T-cell (primary cell): ENCODE results near the gene ADAM19. TPM values are rescaled to one million over a fixed set of nuclear protein-coding genes. Genes with fewer than 3 reads are reported as not detected.

Source experiments
- ATAC-seq, 4 experiments: fragments of 200-7000 bp in 3 of 4; fragments of 150-1000 bp in 1 of 4; cut with Tn5 transposase; replicated peaks in 1 of 4; 1 replicate in 3 of 4; 2 replicates in 1 of 4; pipeline ENCODE4 v1.10.0; 2021; ENCODE audit warnings: moderate library complexity in 3 of 4, mild to moderate bottlenecking in 2 of 4, moderate number of reproducible peaks in 1 of 4
- CTCF ChIA-PET, 2 donors: fragments of 300-600 bp; sonication (Branson Sonifier 250); formaldehyde crosslinking; loops; one replicate each; lab custom pipeline; 2022; ENCODE audit warnings: antibody characterized with exemption in 2 of 2; lab: Charles Lee
- POLR2A ChIA-PET, 2 donors: fragments of 300-600 bp; sonication (Branson Sonifier 250); formaldehyde crosslinking; loops; one replicate each; lab custom pipeline; 2022; ENCODE audit warnings: antibody characterized with exemption in 2 of 2; lab: Charles Lee
- DNase-seq, 35 experiments: peaks; one replicate each; pipeline versions ENCODE4 v3.0.0 to v3.0.0-alpha.2; 2013 to 2023
- H3K27ac ChIP-seq: one replicate; pipeline ENCODE4 v1.5.1; 2013; ENCODE audit warnings: low read length
- H3K27me3 ChIP-seq, 2 experiments: replicated peaks in 1 of 2; 1 replicate in 1 of 2; 2 replicates in 1 of 2; pipeline versions ENCODE4 v1.6.1 to v1.7.0; 2013; ENCODE audit warnings: low read length in 1 of 2, mixed read lengths in 1 of 2; ENCODE audit not compliant: control insufficient read depth in 2 of 2, insufficient read depth in 2 of 2; ENCODE audit errors: extremely low read depth in 1 of 2
- H3K36me3 ChIP-seq, 2 donors: 1 replicate in 1 of 2; 2 replicates in 1 of 2; pipeline versions ENCODE4 v1.6.1 to v1.7.0; 2013; ENCODE audit warnings: low read length in 1 of 2; ENCODE audit not compliant: control insufficient read depth in 2 of 2, insufficient read depth in 1 of 2; ENCODE audit errors: extremely low read depth in 1 of 2
- H3K4me1 ChIP-seq, 2 experiments: 1 replicate in 1 of 2; 2 replicates in 1 of 2; pipeline versions ENCODE4 v1.6.1 to v1.7.0; 2013; ENCODE audit warnings: low read length in 2 of 2, mixed read lengths in 1 of 2; ENCODE audit not compliant: insufficient read depth in 2 of 2, control insufficient read depth in 1 of 2; ENCODE audit errors: extremely low read depth in 1 of 2
- H3K4me3 ChIP-seq, 2 donors: 1 replicate in 1 of 2; 2 replicates in 1 of 2; pipeline versions ENCODE4 v1.5.1 to v1.7.0; 2013; ENCODE audit warnings: mild to moderate bottlenecking in 2 of 2, low read length in 1 of 2, moderate library complexity in 1 of 2; ENCODE audit not compliant: control insufficient read depth in 1 of 2; ENCODE audit errors: extremely low read depth in 1 of 2
- H3K9me3 ChIP-seq: 2 replicates; pipeline ENCODE4 v1.7.0; 2013
- H3K27ac Mint-ChIP-seq, 2 donors: one replicate each; pipeline ENCODE4 v1.8.0; 2020 to 2021; ENCODE audit warnings: mild to moderate bottlenecking in 2 of 2, mixed read lengths in 2 of 2
- H3K27me3 Mint-ChIP-seq, 2 donors: one replicate each; pipeline ENCODE4 v1.8.0; 2021 to 2022; ENCODE audit warnings: mixed read lengths in 2 of 2
- H3K36me3 Mint-ChIP-seq: one replicate; pipeline ENCODE4 v1.8.0; 2021; ENCODE audit warnings: mixed read lengths
- H3K4me1 Mint-ChIP-seq, 3 donors: one replicate each; pipeline ENCODE4 v1.8.0; 2020 to 2022; ENCODE audit warnings: mixed read lengths in 3 of 3, mild to moderate bottlenecking in 1 of 3
- H3K4me3 Mint-ChIP-seq, 3 donors: one replicate each; pipeline ENCODE4 v1.8.0; 2020 to 2022; ENCODE audit warnings: mild to moderate bottlenecking in 3 of 3, mixed read lengths in 3 of 3, moderate library complexity in 3 of 3
- H3K9me3 Mint-ChIP-seq, 3 donors: one replicate each; pipeline ENCODE4 v1.8.0; 2020 to 2022; ENCODE audit warnings: mixed read lengths in 3 of 3
- WGBS: methylation state at CpG from one replicate; pipeline ENCODE4 v1.1.5; 2013; ENCODE audit warnings: missing lambda C conversion rate; ENCODE audit not compliant: insufficient coverage; 5-methylcytosine and 5-hydroxymethylcytosine counted together
- total RNA-seq, 35 experiments: library from RNA in 6 of 35; stranded (reverse) in 6 of 35; fragments of 120-200 nt in 1 of 35; gene quantifications; one replicate each; pipeline versions ENCODE4 v1.2.1 to v1.2.4 and lab custom pipeline; 2013 to 2026

The ADAM19 gene
- total RNA-seq, 5 donors from 2014 or later (not counting 1 experiment from before 2014, with no cell fraction given): 30.7 to 64.1 (median 41.8) TPM

DNA sequence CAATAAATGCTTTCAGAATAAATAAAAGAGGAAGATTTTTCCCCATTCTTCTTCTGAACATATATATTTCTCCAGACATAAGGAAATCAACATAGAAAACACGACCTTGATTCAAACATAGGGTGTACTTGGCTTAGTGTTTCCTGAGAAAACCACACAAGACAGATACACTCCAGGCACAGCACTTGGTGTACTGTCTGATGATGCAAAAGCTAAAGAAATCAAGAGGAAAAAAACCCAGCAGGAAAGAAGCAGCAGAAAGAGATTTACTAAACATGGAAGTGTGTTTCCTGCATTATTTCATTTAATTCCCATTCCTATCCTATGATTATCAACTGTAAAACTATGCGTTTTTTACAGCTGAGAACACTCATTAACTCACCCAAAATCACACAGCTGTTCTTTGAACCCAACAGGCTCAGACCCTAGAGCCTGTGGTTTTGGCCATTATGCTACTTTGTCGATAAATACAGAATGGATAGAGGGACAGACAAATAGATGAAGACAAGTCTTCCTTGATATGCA, 69.4 kb downstream of the ADAM19 start:
- DNase-seq (no peak), ATAC-seq (no peak)
- no peaks in the 10 kb centered on the region for H3K27me3 ChIP-seq
- no peaks in the 10 kb centered on the region for H3K9me3 ChIP-seq
- Mint-ChIP-seq H3K4me3 (no peak overlapping the region), H3K27ac (peak overlapping the region in 1 of 2 donors; percentile 66), H3K36me3 (peaks cover 55% of the 10 kb centered on the region), H3K4me1 (peaks cover 4 to 47% (median 6%) of the 10 kb centered on the region in 3 donors), H3K9me3 (no peaks in the 10 kb centered on the region), H3K27me3 (no peaks in the 10 kb centered on the region)
- peaks cover 0 to 25% of the 10 kb centered on the region in 2 donors for H3K36me3 ChIP-seq
- H3K4me1 ChIP-seq: peaks cover 2 to 5% of the 10 kb centered on the region in 2 experiments
- POLR2A ChIA-PET: no interaction called here
- CTCF ChIA-PET: interaction anchor here in 1 of 2 donors (0.5 kb wide), 1 partner anchor 232 kb away, joined by 5 read pairs; no protein-coding TSS in a partner anchor
- H3K27ac ChIP-seq: no peak overlapping the region
- no CpG with 5 or more reads among the region's 3 CpGs for WGBS
- H3K4me3 ChIP-seq: no peak overlapping the region

DNA sequence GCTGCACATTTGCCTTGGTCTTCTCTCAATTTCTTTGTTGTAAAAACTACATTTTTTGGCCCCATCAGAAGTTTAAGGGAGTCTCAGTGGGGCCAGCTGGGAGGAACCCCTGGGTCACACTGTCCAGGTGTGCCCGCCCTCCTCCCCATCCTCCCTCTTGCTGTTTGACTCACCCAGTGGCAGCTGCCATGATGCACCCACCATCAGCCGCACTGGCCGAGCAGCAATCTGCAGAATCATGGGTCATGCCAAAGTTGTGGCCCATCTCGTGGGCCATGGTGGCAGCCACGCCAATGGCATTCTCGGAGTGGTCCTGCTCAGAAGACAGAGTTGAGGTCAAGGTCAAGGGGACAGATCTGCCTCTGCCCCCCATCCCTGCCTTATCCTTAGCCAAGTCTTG, 70.1 kb downstream of the ADAM19 start:
- ATAC-seq: no peak
- H3K4me1 ChIP-seq: peaks cover 2 to 5% of the 10 kb centered on the region in 2 experiments
- H3K36me3 ChIP-seq: peaks cover 0 to 29% of the 10 kb centered on the region in 2 donors
- H3K4me3 ChIP-seq: no peak overlapping the region
- WGBS: 89% methylated on average over 6 of the region's 6 CpGs
- H3K4me3 Mint-ChIP-seq: no peak overlapping the region
- no peak for DNase-seq
- ChIA-PET POLR2A (no interaction called here), CTCF (interaction anchor here in 1 of 2 donors (0.7 kb wide), 1 partner anchor 9 kb away, joined by 10 read pairs; no protein-coding TSS in a partner anchor)
- peaks cover 58% of the 10 kb centered on the region for H3K36me3 Mint-ChIP-seq
- peaks cover 4 to 54% (median 6%) of the 10 kb centered on the region in 3 donors for H3K4me1 Mint-ChIP-seq
- no peaks in the 10 kb centered on the region for H3K9me3 Mint-ChIP-seq
- H3K27ac ChIP-seq: no peak overlapping the region
- no peaks in the 10 kb centered on the region for H3K9me3 ChIP-seq
- H3K27ac Mint-ChIP-seq: peak overlapping the region in 1 of 2 donors; percentile 71
- H3K27me3 ChIP-seq: no peaks in the 10 kb centered on the region
- no peaks in the 10 kb centered on the region for H3K27me3 Mint-ChIP-seq

DNA sequence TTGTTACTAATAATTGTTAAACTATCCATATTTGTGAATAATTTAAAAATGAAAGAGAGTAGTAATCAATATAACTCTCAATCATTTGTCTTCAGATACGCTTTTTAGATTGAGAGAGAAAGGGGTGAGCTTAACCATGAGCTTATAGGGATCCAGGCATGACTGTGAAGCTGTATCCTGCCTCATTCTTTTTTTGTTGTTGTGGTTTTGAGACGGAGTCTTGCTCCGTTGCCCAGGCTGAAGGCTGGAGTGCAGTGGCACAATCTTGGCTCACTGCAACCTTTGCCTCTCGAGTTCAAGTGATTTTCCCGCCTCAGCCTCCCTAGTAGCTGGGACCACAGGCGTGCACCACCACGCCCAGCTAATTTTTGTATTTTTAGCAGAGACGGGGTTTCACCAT, 71.5 kb downstream of the ADAM19 start:
- no peak overlapping the region for H3K27ac Mint-ChIP-seq

DNA sequence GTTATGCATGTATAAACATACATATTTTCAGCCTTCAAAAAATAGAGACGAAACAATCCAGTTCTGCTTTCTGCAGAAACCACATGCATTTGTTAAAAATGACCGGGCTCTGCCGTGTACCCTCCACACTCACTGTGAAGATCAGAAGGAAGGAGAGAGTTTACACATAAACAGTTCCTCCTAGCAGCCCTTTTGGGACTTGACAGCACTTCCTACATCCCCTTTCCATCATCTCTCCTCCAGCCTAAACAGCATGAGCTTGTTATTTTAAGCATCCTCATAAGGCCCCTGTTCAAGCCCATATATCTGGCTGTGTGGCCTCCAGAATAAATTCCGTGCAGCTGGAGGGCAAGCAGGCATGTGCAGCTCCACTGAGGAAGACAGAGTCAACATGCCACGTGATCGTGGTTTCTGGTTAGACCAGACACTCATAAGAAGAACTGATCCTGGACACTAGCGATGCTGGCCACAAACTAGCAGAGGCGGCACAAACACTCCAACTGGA, 73.4 kb downstream of the ADAM19 start:
- H3K27me3 Mint-ChIP-seq: no peaks in the 10 kb centered on the region
- H3K9me3 Mint-ChIP-seq: no peaks in the 10 kb centered on the region
- peak in 1 of 35 experiments; percentile 14 for DNase-seq
- 53% methylated on average over 4 of the region's 8 CpGs for WGBS
- H3K4me1 ChIP-seq: peaks cover 2 to 4% of the 10 kb centered on the region in 2 experiments
- H3K4me1 Mint-ChIP-seq: peaks cover 4 to 45% (median 6%) of the 10 kb centered on the region in 3 donors
- no peaks in the 10 kb centered on the region for H3K9me3 ChIP-seq
- POLR2A ChIA-PET: no interaction called here
- ATAC-seq: no peak
- CTCF ChIA-PET: interaction anchor here in 1 of 2 donors (1.4 kb wide), 1 partner anchor 23 kb away, joined by 3 read pairs; no protein-coding TSS in a partner anchor
- no peak overlapping the region for H3K27ac ChIP-seq
- peaks cover 0 to 28% of the 10 kb centered on the region in 2 donors for H3K36me3 ChIP-seq
- no peaks in the 10 kb centered on the region for H3K27me3 ChIP-seq
- H3K36me3 Mint-ChIP-seq: peaks cover 49% of the 10 kb centered on the region
- H3K27ac Mint-ChIP-seq: peak overlapping the region in 1 of 2 donors; percentile 76
- no peak overlapping the region for H3K4me3 ChIP-seq
- no peak overlapping the region for H3K4me3 Mint-ChIP-seq

More for the DNA sequence above, 71.5 kb downstream of the ADAM19 start:
- peaks cover 59% of the 10 kb centered on the region for H3K36me3 Mint-ChIP-seq
- ChIA-PET POLR2A (no interaction called here), CTCF (interaction anchor here in 1 of 2 donors (1.0 kb wide), 1 partner anchor 9 kb away, joined by 4 read pairs; no protein-coding TSS in a partner anchor)
- H3K36me3 ChIP-seq: peaks cover 0 to 26% of the 10 kb centered on the region in 2 donors
- peaks cover 2 to 5% of the 10 kb centered on the region in 2 experiments for H3K4me1 ChIP-seq
- H3K27ac ChIP-seq: no peak overlapping the region
- H3K9me3 Mint-ChIP-seq: no peaks in the 10 kb centered on the region
- H3K4me3 ChIP-seq: no peak overlapping the region
- H3K4me1 Mint-ChIP-seq: peaks cover 4 to 54% (median 6%) of the 10 kb centered on the region in 3 donors
- H3K27me3 Mint-ChIP-seq: no peaks in the 10 kb centered on the region
- no peak for ATAC-seq
- no peaks in the 10 kb centered on the region for H3K9me3 ChIP-seq
- WGBS: 89% methylated on average over 4 of the region's 8 CpGs
- no peak overlapping the region for H3K4me3 Mint-ChIP-seq
- no peaks in the 10 kb centered on the region for H3K27me3 ChIP-seq
- DNase-seq: no peak

DNA sequence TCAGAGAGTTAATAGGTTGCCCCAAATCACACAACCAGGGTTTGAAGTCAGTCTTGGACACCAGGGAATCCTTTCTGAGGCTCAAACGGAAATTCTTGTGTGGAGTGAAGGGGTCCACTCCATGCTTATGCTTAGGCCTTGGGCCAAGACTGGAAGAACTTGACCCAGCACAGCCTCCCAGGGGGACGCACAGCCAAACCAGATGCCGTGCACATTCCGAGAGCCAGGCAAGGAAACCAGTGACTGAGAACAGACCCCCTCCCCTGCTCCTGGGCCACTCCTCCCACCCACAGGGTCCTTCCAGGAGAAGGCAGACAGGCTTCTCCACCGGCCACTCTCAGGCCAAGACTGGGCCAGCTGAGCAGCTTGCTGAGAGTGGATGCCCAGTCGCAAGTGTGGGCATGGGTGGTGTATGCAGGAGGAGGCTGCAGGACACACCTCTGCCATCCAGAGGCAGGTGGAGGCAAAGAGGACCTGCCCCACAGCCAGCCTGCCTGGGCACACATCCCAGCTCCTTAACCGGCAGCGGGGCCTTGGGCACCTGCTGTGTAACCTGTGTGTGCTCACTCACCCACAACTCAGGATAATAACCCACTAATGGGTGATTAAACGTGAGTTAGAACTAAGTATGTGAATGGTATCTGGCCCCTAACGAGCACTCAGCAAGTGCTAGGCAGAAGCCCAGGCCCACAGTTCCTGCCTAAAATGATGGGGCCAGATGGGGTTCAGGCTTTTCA, 77.5 kb downstream of the ADAM19 start:
- ATAC-seq: no peak
- no peaks in the 10 kb centered on the region for H3K27me3 Mint-ChIP-seq
- CTCF ChIA-PET: no interaction called here
- no peaks in the 10 kb centered on the region for H3K9me3 Mint-ChIP-seq
- H3K36me3 Mint-ChIP-seq: peaks cover 37% of the 10 kb centered on the region
- Histone ChIP-seq H3K27ac (no peak overlapping the region), H3K4me1 (no peaks in the 10 kb centered on the region), H3K27me3 (no peaks in the 10 kb centered on the region), H3K4me3 (no peak overlapping the region), H3K9me3 (no peaks in the 10 kb centered on the region), H3K36me3 (peaks cover 0 to 23% of the 10 kb centered on the region in 2 donors)
- H3K4me3 Mint-ChIP-seq: no peak overlapping the region
- H3K27ac Mint-ChIP-seq: no peak overlapping the region
- DNase-seq: no peak
- POLR2A ChIA-PET: no interaction called here
- 100% methylated on average over 5 of the region's 10 CpGs for WGBS
- peaks cover 0 to 25% (median 0%) of the 10 kb centered on the region in 3 donors for H3K4me1 Mint-ChIP-seq

DNA sequence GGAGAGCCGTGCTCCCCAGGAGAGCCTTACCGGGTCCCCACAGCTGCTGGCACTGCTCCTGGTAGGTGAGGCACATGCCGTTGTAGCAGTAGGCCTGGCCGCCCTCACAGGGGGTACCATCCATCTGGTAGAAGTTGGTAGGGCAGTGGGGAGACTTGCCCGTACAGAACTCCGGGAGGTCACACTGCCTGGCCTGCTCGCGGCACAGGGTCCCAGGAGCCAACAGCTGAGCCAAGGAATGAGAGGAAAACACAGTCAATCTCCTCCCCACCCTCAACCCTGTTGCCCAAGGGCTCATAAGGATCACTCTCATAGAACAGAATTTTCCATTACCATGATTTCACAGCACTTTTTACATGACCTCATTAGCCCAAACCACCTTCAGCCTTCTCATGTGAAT, 78.7 kb downstream of the ADAM19 start:
- ChIA-PET POLR2A (no interaction called here), CTCF (no interaction called here)
- H3K27me3 ChIP-seq: no peaks in the 10 kb centered on the region
- no peaks in the 10 kb centered on the region for H3K4me1 ChIP-seq
- H3K27ac Mint-ChIP-seq: no peak overlapping the region
- H3K4me1 Mint-ChIP-seq: peaks cover 0 to 15% (median 0%) of the 10 kb centered on the region in 3 donors
- ATAC-seq (no peak), DNase-seq (no peak)
- peaks cover 0 to 21% of the 10 kb centered on the region in 2 donors for H3K36me3 ChIP-seq
- H3K4me3 ChIP-seq: no peak overlapping the region
- peaks cover 26% of the 10 kb centered on the region for H3K36me3 Mint-ChIP-seq
- 98% methylated on average over 5 of the region's 8 CpGs for WGBS
- no peaks in the 10 kb centered on the region for H3K27me3 Mint-ChIP-seq
- H3K9me3 Mint-ChIP-seq: no peaks in the 10 kb centered on the region
- no peak overlapping the region for H3K27ac ChIP-seq
- no peaks in the 10 kb centered on the region for H3K9me3 ChIP-seq
- no peak overlapping the region for H3K4me3 Mint-ChIP-seq
